ENCODE data around the gene AMBRA1. TPM values are rescaled to one million over a fixed set of nuclear protein-coding genes. Genes with fewer than 3 reads are reported as not detected.

Gene AMBRA1
- total RNA-seq, 2 donors from 2014 or later, result 35.2 to 42.2 TPM

- H3K27ac ChIP-seq, result no peak overlapping the region
- peaks cover 19% of the 10 kb centered on the region for H3K36me3 ChIP-seq
- no peak overlapping the region for H3K4me3 ChIP-seq
- no peak for DNase-seq (ENCODE audit: low spot score)
- no peaks in the 10 kb centered on the region for H3K9me3 ChIP-seq
- no peak for TF ChIP-seq CTCF (IDR thresholded peaks at IDR 0.05)
- no peaks in the 10 kb centered on the region for H3K4me1 ChIP-seq (ENCODE audit: control insufficient read depth in 1 of 2, low read depth in 2 of 2)
- ATAC-seq (ENCODE audit: insufficient number of reproducible peaks, low FRiP score, low read depth), result no peak
- no peaks in the 10 kb centered on the region for H3K27me3 ChIP-seq (replicated peaks; ENCODE audit: insufficient read depth)
These were observed 156.6 kb downstream of the AMBRA1 start for GRCh38 chr11:46437122-46437689.

GRCh38 chr11:46436113-46436512 is 157.7 kb downstream of the AMBRA1 start:
- no peak for DNase-seq (ENCODE audit: low spot score)
- Histone ChIP-seq H3K9me3 (no peaks in the 10 kb centered on the region), H3K36me3 (peaks cover 22% of the 10 kb centered on the region), H3K27ac (no peak overlapping the region), H3K4me1 (ENCODE audit: control insufficient read depth in 1 of 2, low read depth in 2 of 2) (no peaks in the 10 kb centered on the region), H3K4me3 (no peak overlapping the region), H3K27me3 (replicated peaks; ENCODE audit: insufficient read depth) (no peaks in the 10 kb centered on the region)
- TF ChIP-seq CTCF (IDR thresholded peaks at IDR 0.05), result no peak
- no peak for ATAC-seq (ENCODE audit: insufficient number of reproducible peaks, low FRiP score, low read depth)

- DNase-seq (ENCODE audit: low spot score) (no peak), ATAC-seq (ENCODE audit: insufficient number of reproducible peaks, low FRiP score, low read depth) (no peak)
- no peak for TF ChIP-seq CTCF (IDR thresholded peaks at IDR 0.05)
- Histone ChIP-seq H3K4me3 (no peak overlapping the region), H3K9me3 (no peaks in the 10 kb centered on the region), H3K27ac (no peak overlapping the region), H3K27me3 (replicated peaks; ENCODE audit: insufficient read depth) (no peaks in the 10 kb centered on the region), H3K36me3 (peaks cover 22% of the 10 kb centered on the region), H3K4me1 (ENCODE audit: control insufficient read depth in 1 of 2, low read depth in 2 of 2) (no peaks in the 10 kb centered on the region)
These were observed 158.1 kb downstream of the AMBRA1 start for GRCh38 chr11:46435679-46436078.

- Histone ChIP-seq H3K36me3 (peaks cover 25% of the 10 kb centered on the region), H3K27me3 (replicated peaks; ENCODE audit: insufficient read depth) (no peaks in the 10 kb centered on the region), H3K9me3 (no peaks in the 10 kb centered on the region), H3K27ac (no peak overlapping the region), H3K4me3 (no peak overlapping the region), H3K4me1 (ENCODE audit: control insufficient read depth in 1 of 2, low read depth in 2 of 2) (no peaks in the 10 kb centered on the region)
- no peak for DNase-seq (ENCODE audit: low spot score)
- no peak for ATAC-seq (ENCODE audit: insufficient number of reproducible peaks, low FRiP score, low read depth)
- no peak for TF ChIP-seq CTCF (IDR thresholded peaks at IDR 0.05)
These were observed 162.6 kb downstream of the AMBRA1 start for GRCh38 chr11:46431211-46431610.

GRCh38 chr11:46429717-46430116 is 164.1 kb downstream of the AMBRA1 start:
- TF ChIP-seq CTCF (IDR thresholded peaks at IDR 0.05), result no peak
- Histone ChIP-seq H3K27me3 (replicated peaks; ENCODE audit: insufficient read depth) (no peaks in the 10 kb centered on the region), H3K9me3 (no peaks in the 10 kb centered on the region), H3K4me3 (no peak overlapping the region), H3K27ac (no peak overlapping the region), H3K36me3 (peaks cover 22% of the 10 kb centered on the region), H3K4me1 (ENCODE audit: control insufficient read depth in 1 of 2, low read depth in 2 of 2) (no peaks in the 10 kb centered on the region)
- ATAC-seq (ENCODE audit: insufficient number of reproducible peaks, low FRiP score, low read depth), result no peak
- no peak for DNase-seq (ENCODE audit: low spot score)
